Glomerular endothelial cell (primary cell): Measurements from ENCODE around the gene ZNF382. TPM values are rescaled to one million over a fixed set of nuclear protein-coding genes. Genes with fewer than 3 reads are reported as not detected.

Source experiments
- DNase-seq: peaks from one replicate; pipeline ENCODE4 v3.0.0-alpha.2; 2011; ENCODE audit warnings: low read depth, low spot score; ENCODE audit errors: extremely low read depth
- total RNA-seq: library from RNA; depleted of rRNA; stranded (reverse); fragments of >200 nt; gene quantifications from 2 replicates; pipeline ENCODE4 v1.2.3, GENCODE V29; 2015

Gene ZNF382
- total RNA-seq, 1 donor from 2014 or later, result 6.0 TPM

DNA sequence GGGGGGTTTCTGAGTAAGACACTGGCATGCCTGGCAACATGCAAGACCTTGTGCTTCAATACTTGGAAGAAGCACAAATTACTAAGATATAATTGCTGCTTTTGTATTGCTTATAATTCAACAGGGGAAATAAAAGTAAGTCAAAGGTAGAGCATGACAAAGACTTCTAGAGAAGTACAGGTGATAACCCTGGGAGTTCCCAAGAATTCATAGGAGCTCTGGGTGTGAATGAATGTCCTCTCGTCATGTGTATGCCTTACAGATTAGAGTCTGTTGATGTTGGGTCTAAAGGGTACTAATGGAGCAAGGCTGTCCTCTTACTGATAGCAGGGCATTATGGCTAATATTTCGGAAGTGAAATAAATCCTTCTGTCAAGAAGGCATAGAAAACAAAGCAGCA is 69.1 kb downstream of the ZNF382 start:
- DNase-seq, result no peak

DNA sequence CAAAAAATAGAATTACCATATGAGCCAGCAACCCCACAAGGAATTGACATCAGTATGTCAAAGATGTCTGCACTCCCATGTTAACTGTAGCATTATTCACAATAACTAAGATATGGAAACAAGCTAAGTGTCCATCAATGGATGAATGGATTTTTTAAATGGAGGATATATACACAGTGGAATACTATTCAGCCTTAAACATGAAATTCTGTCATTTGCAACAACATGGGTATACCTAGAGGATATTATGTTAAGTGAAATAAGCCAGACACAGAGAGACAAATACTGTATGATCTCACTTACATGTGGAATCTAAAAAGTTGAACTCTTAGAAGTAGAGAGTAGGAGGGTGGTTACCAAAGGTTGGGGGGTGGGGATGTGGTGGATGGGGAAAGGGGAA is 74.3 kb downstream of the ZNF382 start:
- DNase-seq, result no peak

Other genes with a start within 250 kb of the ZNF382 start
- gene ZFP14, start 226.1 kb upstream of the ZNF382 start, total RNA-seq, result 1.2 and 3.5 TPM in 2 replicates
- gene ZFP82, start 186.7 kb upstream of the ZNF382 start, total RNA-seq, result 3.5 and 4.7 TPM in 2 replicates
- gene ZNF566, start 115.8 kb upstream of the ZNF382 start, total RNA-seq, result 4.0 and 11.1 TPM in 2 replicates
- gene ZNF260, start 77.0 kb upstream of the ZNF382 start, total RNA-seq, result 12.7 and 13.8 TPM in 2 replicates
- 4.1 and 8.1 TPM in 2 replicates for gene ZNF529, start 32.0 kb upstream of the ZNF382 start, total RNA-seq
- gene ZNF461, start 61.5 kb downstream of the ZNF382 start, total RNA-seq, result 5.4 and 12.4 TPM in 2 replicates
- 4.4 and 11.0 TPM in 2 replicates for gene ZNF567, start 82.3 kb downstream of the ZNF382 start, total RNA-seq
- gene ZNF850, start 167.5 kb downstream of the ZNF382 start, total RNA-seq, result 1.6 and 2.3 TPM in 2 replicates
- gene ZNF790, start 233.1 kb downstream of the ZNF382 start, total RNA-seq, result 4.1 and 8.3 TPM in 2 replicates
- 1.2 and 2.8 TPM in 2 replicates for gene ZNF345, start 245.6 kb downstream of the ZNF382 start, total RNA-seq